ENCODE data around the gene HECW1.
"Not testable (repeated sequence)": the region's sequence is repeated elsewhere in the genome, so short reads cannot be mapped to it uniquely, and the experiment has no call there.

Gene HECW1

DNA sequence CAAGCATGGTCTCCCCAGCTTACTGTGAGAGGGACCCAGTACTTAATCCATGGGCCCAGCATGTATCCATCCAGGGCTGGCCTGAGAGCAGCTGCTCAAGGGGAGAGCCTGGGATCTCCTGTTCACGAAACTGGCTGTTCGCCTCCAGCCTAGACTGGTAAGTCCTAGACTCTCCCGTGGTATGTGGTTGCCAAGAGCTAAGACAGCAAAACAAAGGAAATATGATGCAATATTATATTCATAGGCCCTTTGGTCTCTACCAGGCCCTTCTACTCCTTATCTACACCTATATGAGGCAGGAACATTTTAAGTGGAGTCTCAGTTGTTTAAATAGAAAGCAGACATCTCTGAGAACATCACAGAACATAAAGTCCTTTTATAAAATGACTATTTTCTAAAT is 441.6 kb downstream of the HECW1 start:
- no peak for DNase-seq

DNA sequence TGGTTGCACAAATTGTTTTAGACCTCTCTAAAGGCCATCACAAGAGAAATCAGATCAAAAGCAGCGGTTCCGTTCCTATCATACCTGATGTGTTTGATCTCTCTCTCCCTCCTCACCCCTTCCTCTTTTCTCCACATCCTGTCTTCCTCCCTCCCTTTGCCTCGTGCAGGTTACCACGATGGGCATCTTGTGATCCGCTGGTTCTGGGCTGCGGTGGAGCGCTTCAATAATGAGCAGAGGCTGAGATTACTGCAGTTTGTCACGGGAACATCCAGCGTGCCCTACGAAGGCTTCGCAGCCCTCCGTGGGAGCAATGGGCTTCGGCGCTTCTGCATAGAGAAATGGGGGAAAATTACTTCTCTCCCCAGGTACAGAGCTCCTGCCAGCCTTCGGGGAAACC is 442.0 kb downstream of the HECW1 start:
- no peak for DNase-seq

DNA sequence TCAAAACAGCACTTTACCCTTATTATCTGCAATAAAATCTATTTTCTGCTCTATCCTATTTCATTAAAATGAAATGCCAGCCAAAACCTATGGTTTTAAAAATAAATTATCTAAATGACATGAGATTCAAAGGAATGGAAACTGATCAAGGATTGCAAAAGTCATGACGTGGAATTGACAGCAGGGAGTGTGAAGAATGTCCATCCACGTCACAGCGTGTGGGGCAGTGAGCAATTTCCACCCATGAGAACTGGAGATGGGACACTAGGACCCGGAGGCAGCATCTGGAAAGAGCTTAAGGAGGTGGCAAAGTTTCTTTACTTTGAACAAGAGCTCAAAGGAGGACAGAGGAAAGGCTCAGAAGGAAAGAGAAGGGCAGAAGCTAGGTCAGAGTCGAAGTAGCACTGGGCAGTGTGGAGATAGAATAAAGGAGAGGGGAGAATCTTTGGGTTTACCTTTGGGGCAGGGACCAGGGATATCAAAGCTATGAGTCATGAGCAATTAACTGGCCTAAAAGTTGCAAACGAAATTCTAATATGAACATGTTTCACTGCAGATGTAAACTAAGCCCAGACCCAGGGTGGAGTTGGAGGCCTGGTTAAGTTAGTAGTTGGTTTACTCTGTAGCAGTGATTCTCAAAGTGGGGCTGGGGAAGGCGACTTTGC is 445.5 kb downstream of the HECW1 start:
- DNase-seq: no peak

DNA sequence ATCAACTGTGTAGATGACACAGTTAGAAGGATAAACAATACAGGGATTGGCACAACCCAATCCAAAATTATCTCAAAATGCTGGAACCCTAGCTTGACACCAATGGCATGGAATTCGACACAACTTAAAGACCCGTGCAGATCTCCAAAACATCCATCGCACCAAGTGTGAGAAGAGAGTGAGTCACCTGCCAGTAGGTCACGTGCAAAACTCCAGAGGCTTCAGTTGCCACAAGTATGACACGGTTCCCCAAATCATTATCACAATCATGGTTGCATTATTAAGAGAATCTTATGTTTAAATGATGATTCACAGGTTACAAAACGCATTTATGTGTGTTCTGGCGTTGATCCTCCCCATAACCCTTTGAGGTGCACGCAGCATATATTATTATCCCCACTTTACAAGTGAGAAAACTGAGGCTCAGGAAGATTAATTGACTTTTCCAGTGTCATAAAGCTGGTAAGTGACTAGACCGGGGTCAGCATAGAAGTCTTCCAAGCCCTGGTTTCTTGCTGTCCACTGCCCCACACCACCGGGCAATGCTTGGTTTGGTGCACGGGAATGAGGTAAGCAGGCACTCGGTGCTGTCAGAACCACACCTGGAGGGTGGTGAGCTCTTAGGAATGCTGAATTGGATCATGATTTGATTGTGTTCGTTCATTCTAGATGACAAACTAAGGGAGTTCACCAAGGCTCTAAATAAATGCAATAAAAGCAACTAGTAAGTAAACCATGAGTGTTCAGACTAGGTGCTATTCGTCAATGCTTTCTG is 446.9 kb downstream of the HECW1 start:
- no peak for DNase-seq

DNA sequence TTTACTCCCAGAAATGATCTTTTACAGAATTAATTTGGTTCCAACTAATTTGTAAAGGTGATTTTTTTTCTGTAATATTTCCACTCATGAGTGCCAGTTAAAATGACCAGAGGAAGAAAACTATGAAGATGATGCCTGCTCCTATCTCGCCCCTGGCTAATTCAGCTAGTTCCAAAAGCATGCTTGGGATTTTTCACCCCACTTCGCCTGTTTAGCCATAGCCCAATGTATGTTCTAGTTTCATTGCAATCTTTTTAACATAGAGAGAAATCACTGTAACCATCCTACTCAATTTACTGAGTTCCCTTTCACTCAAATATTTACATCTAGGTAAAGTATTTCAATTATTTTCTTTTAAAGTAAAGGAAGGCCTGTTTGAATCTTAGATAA is 447.5 kb downstream of the HECW1 start:
- no peak for DNase-seq

DNA sequence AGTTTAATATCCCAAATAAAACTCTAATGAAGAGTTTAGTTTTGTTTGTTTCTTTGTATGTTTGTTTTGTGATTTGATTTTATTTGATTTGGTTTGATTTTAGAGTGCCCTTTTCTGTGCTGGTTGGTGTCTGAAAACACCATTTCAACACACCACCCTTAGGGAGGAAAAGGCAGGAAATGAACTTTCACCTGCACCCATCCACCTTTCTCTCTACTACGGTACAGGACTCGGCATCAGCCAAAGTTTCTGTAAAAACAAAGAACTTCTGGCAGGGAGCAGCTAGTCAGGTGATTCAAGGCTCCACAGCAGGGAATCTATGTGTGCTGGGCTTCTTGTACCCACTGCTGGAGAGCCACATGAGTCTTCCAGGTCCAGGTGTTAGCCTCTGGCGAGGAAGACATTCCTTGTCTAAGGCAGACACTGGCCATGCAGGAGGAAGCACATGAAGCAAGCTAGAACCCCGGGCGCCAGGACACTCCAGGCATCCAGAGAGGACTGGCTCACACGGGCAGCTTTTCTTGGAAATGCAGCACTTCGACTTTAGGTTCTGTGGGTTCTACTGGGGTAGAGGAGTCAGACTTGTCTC is 448.4 kb downstream of the HECW1 start:
- DNase-seq: no peak

DNA sequence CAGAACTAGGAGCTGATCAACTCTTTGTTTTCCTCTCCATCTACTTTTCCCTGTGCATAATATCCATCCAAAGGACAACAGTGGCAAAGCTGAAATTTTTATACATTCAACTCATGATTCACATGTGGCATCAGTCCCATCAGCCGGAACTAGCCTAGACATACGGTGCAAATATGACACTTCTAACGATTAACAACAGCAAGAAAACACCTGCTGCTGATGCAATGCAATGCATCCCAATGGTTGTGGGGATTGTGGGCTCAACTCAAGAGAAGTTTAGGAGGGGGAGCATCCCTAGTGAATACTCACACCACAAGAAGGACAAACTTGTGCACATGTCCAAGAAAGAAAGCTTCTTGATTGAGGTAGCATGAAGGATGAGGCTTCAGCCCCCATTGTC is 449.9 kb downstream of the HECW1 start:
- DNase-seq: no peak

DNA sequence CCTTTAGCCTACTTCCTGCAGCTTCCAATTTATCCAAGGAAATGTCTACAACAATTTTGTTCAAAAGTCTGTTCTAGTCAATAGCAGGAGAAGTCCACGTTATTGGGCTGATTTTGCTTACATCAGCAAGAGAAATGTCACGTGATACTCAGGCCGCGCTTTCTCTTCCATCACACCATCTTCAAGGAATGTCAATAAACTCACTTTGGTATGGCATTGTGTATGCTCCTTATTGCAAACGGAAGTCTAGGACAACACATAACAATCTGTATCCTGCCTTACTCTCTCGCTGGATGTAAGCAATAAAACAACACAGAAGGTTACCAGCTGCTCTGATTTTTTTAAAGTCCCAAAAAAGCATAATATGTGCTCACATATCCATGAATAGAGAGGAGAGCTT is 453.3 kb downstream of the HECW1 start:
- DNase-seq: no peak

DNA sequence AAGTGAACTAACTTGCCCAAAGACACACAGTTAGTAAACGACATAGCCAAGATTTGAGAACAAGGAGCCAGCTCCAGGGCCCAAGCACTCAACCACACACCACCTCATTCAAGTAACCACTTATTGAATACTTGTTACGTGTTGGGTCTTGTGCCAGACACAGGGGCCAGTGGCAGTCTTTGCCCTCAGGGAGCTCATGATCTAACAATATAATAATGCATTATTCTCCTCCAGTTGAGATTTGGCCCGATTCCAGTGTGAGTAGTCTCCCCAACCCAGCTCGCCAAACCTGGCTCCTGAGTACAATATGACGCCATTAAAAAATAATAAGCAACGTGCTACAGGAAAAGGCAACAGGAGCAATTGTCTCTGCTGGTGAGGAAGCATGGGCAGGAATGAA is 456.1 kb downstream of the HECW1 start:
- DNase-seq: no peak

DNA sequence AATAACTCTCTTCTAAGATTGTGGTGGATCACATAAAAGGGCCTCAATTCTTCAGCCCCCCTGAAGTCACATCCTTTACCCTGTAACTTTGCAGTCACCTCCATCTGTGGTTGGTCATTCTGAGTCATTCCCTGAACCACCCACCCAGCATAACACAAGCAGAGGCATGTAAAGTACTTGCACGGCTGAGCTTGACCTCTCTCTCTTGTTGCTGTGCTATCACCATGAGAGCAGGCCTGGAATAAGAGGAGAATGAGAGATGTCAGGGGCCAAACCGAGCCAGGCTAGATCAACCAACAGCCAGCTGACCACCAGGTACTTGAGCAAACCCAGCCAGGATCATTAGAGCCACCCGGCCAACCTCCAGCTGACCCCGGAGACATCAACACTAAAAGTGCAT is 457.0 kb downstream of the HECW1 start:
- no peak for DNase-seq

DNA sequence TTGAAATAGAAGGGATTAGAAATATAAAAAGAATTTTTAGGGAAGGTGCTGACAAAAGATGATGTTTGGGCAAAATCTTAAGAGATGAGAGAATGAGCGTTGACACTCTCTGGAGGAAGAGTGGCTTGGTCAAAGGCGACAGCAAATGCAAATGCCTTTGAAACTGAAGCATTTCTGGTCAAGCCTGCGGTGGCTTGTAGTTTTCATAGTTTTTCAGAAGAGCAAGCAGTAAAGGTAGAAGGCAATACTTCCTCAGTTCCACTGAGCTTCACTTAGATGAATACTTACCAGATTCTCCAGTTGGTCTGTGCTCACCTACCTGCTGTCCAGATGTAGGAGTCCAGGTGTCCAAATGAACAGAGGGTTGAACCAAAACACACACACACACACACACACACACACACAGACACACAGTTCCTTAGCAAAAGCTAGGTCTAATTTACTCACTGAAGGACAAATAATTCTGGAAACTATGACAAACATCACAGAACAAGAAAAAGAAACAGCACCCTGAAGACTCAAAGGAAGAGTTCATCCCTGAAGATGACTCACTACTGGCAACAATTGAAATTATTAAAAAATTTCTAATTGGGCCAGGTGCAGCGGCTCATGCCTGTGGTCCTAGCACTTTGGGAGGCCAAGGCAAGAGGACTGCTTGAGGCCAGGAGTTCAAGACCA is 458.4 kb downstream of the HECW1 start:
- DNase-seq: no peak

DNA sequence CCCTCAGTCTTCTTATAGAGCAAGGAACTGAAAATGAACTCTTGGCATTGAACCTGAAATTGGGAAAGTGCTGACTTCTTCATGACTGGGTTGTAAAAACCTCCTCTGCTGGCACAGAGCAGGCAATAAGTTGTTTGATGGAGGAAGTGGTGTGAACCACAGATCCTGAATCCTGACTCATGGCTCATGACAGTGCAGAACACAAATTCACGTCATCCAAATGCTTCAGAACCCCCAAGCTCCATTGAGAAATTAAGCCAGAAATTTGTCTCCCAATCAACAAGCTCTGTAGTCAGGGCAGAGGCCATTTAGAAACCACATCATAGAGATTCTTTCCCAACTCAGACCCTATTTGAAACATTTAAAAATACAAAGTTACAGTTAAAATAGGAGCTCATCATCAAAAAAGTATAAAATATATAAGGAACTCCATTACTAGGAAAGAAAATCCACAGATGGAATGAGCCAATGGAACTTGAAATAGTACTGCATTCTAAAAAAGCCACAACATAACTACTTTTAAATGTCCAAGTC is 460.1 kb downstream of the HECW1 start:
- no peak for DNase-seq

DNA sequence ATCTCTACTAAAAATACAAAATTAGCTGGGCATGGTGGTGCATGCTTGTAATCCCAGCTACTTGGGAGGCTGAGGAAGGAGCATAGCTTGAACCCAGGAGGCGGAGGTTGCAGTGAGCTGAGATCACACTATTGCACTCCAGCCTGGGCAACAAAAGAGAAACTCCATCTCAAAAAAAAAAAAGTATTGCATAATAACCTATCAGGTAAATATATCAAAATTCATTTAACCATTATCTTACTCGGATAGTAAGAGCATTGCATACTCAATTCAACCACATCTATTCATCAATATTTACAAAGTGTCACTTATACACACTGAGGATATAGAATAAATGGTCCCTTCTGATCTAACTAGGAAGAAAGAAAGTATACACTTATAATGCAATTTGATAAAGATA is 461.4 kb downstream of the HECW1 start:
- not testable (repeated sequence) for DNase-seq

DNA sequence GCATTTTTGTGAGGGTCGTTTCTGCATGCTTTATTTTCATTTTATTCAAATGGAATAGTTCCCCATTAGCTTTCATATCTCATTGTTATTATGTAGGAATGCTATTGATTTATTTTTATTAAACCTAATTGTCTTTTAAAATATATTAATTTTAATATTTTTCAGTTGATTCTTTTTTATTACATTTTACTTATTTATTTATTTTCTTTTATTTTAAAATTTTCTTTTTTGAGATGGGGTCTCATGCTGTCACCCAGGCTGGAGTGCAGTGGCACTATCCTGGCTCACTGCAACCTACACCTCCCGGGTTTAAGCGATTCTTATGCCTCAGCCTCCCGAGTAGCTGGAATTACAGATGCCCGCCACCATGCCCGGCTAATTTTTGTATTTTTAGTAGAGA is 463.1 kb downstream of the HECW1 start:
- DNase-seq: no peak

DNA sequence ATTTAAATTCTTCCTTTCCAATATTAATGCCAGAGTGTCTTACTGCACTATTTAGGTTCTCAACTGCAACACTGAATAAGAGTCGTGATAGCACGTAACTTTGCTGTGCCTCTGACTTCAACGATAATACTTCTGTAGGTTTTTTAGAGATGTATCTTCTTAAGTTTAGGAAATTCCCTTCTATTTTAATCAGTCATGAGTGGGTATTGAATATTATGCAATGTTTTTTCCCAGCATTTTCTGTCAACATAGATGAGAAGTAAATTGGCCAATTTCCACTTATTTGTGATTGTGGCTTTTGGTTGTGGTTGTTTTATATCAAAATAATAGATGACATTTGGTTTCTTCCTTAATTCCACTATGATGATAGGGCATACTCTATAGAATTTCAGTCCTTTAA is 463.8 kb downstream of the HECW1 start:
- DNase-seq: no peak

DNA sequence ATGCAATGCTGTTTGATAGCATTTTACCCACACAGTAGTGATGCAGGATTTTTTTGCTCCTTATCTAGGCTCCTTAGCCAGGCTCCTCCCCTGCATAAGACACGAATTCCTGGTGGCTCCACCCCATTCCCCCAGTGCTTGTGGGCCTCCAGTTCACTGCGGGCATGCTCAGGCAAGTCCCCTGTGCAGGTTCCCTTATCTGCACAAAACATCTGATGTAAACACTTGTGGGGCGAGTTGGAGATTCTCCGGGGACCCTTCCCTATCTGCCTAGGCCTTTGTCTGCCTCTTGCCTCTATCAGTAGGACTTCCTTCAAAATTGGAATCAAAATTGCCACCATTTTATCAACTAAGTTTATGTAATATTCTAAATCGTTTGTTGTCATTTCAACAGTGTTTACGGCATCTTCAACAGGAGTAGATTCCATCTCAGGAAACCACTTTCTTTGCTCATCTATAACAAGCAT is 465.1 kb downstream of the HECW1 start:
- no peak for DNase-seq

DNA sequence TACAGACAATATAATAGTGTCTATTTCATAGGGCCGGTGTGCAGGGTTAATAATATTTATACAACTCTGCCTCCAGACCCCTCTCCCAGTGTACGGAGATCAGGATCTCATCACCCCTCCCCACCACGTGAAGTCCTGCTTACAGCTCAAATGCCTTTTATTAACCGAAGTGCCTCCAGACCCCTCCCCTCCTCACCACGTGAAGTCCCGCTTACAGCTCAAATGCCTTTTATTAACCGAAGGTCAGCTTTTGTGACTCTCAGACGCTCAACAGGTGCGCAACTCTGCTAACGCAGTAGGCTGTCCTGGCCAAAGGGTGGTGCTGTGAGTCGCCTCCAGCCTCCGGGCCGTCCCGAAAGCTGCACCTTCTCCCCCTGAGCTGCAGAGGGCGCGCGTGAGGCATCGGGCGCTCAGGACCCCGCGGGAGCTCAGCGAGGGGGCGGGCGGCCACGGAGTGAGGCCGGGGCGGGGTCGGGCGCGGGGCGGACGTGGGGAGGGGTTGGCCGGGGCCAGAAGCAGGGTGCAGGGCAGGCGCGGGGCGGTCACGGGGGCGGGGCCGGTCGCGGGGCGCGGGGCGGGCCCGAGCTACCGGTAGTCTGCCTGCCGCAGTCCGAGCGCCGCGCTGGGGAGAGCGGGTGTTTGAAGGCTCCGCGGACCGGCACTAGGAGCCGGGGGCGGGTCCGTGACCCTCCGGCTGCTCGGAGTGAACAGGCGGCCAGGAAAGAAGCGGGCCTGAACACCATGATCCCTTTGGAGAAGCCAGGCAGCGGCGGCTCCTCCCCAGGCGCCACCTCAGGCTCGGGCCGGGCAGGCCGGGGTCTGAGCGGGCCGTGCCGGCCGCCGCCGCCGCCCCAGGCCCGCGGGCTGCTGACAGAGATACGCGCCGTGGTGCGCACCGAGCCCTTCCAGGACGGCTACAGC is 470.3 kb downstream of the HECW1 start, which contains the start of gene STK17A:
TSS of gene STK17A (plus strand) at position 606 of the 921 bp plus-strand sequence. CDS start at position 742, 136 bp downstream.
- peak; percentile 93 for DNase-seq

DNA sequence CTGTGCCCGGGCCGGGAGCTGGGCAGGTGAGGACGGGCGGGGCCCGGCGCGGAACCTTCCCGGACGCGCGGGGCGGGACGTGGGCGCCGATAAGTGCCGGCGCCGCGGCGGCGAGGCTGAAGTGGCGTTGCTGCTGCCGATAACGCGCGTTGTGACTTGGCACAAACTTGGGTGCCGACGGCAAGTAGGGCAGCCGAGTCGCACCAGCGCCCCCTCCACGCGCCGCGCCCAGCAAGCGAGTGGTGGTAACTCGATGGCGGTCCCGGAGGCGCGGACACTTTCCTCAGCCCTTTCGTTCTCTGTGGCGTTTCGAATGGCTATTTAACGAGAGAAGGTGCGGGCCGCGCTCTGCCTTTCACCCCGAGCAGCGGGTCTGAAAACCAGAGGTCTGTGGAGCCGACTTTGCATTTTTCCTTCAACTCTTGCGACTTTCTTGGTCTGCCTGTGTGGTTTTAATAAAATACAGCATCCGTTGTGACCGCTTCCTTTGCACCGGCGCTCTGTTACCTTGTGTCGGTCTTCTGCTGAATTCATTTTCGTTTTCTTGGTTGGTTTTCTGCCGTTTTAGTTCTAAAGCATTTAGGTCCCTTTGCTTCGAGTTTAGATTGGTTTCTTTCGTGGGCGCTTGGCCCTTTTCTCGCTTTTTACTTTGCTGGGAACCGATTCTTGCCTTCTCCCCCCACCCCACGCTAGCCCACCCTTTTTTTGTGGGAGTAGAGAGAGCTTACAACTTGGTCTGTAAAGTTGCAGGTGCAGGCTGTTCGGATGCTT is 471.2 kb downstream of the HECW1 start:
- peak; percentile 60 for DNase-seq

DNA sequence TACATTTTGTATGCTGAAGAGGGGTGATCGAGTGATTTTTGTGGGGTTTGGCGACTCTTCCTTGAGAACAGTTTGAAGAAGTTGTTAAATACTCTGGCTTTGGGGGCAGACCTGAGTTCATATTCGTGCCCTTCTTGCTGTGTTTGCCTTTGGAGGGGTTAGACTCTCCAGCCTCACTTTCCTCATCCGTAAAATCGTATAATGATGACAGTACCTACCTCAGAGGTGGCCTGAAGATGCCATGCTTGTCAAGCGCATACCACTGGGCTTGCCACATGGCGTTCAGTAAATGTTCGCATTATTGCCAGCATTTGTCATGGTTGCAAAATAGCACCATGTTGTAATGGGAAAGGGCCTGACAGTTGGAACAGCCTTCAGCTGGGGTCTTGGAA is 471.7 kb downstream of the HECW1 start:
- DNase-seq: no peak

DNA sequence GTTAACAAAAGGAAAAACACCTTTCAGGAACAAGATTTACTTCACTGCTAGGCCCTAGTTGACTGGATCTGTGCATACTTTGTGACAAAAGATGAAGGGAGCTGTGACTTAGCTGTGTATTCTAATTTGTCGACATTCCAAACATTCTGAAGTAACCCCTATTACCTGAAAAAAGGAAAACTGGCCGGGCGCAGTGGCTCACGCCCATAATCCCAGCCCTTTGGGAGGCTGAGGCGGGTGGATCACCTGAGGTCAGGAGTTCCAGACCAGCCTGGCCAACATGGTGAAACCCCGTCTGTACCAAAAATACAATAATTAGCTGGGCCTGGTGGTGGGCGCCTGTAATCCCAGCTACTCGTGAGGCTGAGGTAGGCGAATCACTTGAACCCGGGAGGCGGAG is 472.3 kb downstream of the HECW1 start:
- not testable (repeated sequence) for DNase-seq

DNA sequence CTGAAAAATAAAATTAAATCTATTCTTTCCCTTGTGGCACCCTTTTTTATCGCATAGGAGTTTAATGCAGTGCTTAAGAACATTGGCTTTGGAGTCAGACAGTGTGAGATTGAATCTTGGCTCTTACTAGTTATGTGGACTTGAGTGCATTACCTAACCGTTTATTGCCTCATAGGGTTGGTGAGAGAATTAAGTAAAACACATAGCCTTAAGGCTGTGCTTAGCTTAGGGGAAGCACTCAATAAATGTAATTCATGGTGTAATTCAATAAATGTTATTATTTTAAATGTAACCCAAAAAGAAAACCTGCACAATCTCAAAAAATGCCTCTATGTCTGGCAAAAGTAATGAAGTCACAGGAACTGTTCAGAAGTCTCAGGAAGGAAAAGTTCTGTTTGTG is 473.1 kb downstream of the HECW1 start:
- no peak for DNase-seq

Measured in activated gamma-delta T cell treated with Interleukin-2 at 50 U/mL for 16 hours (primary cell).